UCSD-AML1 (cell line): ENCODE results near the gene ANKRD31.
"Not testable (repeated sequence)": the region's sequence is repeated elsewhere in the genome, so short reads cannot be mapped to it uniquely, and the experiment has no call there.

ENCODE experiments used
- DNase-seq: peaks from one replicate; lab custom pipeline; 2025; ENCODE audit not compliant: unreplicated experiment; lab: John Stamatoyannopoulos, UW

ANKRD31 gene

GRCh38 chr5:75161508-75161907, 75.2 kb downstream of the ANKRD31 start:
- not testable (repeated sequence) for DNase-seq

- DNase-seq: no peak
These were observed 80.1 kb downstream of the ANKRD31 start for GRCh38 chr5:75156585-75156984.

DNA sequence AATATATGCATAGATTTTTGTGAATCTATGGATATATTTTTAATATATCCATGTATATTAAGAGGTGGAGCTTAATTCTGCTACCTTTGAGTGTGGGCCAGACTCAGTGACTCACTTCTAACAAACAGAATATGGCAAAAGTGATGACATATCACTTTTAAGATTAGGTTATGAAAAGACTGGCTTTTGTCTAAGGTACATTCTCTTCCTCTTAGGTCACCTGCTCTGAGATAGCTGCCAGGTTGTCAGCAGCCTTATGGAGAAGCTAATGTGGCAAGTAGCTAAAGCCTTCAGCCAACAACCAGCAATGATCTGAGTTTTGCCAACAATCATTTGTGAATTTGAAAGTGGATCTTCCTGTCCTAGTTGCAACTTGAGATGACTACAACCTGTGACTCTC, 83.8 kb downstream of the ANKRD31 start:
- no peak for DNase-seq

- no peak for DNase-seq
These were observed 88.6 kb downstream of the ANKRD31 start for GRCh38 chr5:75148051-75148450.

GRCh38 chr5:75142566-75143136, 94.0 kb downstream of the ANKRD31 start:
- DNase-seq: no peak

GRCh38 chr5:75140277-75140676, 96.4 kb downstream of the ANKRD31 start:
- no peak for DNase-seq

- DNase-seq: no peak
These were observed 98.0 kb downstream of the ANKRD31 start for GRCh38 chr5:75138689-75139088.

- DNase-seq: no peak
These were observed 105.8 kb downstream of the ANKRD31 start for GRCh38 chr5:75130818-75131349.

DNA sequence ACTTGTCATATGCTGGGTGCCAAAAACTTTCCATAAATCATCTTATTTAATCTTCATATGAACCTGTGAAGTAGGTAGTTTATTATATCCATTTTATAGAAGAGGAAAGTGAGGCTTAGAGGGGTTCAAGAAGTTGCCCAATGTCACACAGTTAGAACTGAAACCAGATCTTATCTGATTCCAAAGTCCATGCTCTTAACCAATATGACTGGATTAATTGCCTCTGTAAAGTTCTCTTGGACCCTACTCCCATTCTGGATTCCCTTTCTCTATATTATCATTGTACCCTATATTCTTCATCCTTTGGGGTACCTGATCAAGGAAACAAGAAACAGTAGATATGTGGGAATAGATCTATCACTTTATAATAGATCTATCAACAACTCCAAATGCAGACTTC, 119.8 kb downstream of the ANKRD31 start:
- no peak for DNase-seq

DNA sequence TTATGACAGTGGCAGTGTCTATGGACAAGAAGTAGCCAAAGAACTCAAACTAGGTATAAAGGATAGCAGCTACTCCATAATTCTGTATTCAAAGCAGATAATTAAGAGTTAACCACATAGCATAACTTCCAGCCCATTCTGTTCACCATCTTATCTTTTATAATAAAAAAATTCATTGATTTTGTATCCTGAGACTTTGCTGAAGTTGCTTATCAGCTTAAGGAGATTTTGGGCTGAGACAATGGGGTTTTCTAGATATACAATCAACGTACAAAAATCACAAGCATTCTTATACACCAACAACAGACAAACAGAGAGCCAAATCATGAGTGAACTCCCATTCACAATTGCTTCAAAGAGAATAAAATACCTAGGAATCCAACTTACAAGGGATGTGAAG, 122.4 kb downstream of the ANKRD31 start:
- peak; percentile 9 for DNase-seq

DNA sequence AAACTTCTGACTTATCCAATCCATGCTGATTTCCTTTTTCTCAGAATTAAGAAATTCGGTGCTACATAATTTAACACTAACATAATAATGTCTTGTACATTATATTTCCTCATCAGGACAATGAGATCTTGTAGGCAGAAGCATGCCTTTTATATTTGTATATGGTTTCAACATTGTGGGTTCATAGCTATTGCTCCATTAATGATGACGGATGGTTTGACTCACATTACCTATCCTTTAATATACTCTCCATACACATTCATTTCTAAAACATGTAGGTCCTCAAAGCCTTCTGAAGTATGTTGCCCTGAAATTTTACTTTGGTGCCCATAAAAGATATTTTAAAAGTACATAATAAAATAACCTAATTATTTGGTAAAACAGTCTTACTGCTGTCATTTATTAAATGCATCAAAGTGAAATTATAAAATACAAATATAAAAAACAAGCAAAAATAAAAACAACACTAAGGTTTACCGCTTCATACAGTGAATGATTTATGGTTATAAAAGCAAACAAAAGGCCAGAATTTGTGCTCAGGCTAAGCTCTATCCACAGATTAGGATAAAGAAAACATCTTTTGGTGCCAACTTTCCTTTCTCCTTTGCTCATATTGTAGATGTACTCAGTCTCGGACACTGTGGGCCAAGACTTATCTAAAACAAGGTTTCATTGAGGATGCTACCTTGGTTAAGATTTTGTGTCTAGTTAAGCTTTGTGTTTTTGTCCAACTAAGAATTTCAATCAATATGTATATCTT, 123.1 kb downstream of the ANKRD31 start:
- no peak for DNase-seq

- DNase-seq: no peak
These were observed 127.6 kb downstream of the ANKRD31 start for GRCh38 chr5:75108931-75109596.

GRCh38 chr5:75108515-75108914, 128.2 kb downstream of the ANKRD31 start:
- DNase-seq: no peak

DNA sequence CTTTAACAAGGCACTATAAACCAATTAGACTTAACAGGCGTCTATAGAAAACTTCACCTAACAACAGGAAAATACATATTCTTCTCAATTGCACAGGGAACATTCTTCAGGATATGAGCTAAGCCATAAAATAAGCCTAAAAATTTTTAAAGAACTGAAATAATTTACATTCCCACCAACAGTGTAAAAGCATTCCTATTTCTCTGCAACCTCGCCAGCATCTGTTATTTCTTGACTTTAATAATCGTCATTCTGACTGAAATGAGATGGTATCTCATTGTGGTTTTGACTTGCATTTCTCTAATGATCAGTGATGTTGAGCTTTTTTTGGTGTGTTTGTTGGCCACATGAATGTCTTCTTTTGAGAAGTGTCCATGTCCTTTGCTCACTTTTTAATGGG, 140.7 kb downstream of the ANKRD31 start:
- DNase-seq: not testable (repeated sequence)

- no peak for DNase-seq
These were observed 145.1 kb downstream of the ANKRD31 start for GRCh38 chr5:75091597-75091996.

DNA sequence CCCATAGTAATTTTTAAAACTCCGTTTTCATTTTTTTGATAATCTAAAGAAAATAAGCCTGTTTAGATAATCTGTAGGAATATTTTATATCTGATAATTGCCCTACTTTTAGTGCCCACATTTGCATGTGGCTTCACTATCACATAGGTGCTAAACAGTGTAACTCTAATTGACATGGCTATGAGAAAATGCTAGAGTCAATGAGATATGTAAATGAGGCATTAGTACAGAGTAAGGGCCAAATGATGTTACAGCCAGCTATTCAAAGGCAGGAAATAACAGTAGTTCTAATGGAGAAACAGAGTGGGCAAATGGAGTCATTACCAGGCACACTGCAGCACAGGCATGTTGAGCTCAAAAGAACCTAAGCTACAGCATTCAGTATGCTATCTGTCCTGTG, 147.0 kb downstream of the ANKRD31 start:
- no peak for DNase-seq

GRCh38 chr5:75089137-75089536, 147.5 kb downstream of the ANKRD31 start:
- DNase-seq: no peak

DNA sequence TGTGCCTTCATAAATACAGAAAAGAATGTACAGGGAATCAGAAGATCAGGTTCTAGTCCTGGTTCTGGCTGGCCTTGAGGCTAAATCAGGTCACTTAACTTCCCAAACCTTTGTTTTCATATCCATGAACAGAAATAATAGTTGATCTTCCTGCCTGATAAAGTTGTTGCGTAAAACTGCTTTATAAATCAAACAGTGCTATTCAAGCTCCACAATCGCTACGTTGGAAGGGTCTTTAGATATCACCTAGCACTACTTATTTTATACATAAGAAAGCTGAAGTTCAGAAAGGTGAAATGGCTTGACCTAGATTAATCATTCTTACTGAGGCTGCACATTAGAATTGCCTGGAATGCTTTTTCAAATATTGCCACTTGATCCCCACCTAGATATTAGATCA, 148.0 kb downstream of the ANKRD31 start:
- no peak for DNase-seq

GRCh38 chr5:75081510-75081909, 155.2 kb downstream of the ANKRD31 start:
- no peak for DNase-seq

DNA sequence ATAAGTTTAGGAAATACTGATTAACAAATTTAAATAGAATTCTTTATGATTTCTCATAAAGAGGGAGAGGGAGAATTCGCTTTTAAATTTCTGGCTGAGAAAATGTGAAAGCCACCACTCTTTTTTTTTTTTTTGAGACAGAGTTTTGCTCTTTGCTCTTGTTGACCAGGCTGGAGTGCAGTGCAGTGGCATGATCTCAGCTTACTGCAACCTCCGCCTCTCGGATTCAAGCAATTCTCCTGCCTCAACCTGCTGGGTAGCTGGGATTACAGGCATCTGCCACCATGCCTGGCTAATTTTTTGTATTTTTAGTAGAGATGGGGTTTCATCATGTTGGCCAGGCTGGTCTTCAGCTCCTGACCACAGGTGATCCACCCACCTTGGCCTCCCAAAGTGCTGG, 157.3 kb downstream of the ANKRD31 start:
- DNase-seq: not testable (repeated sequence)

DNA sequence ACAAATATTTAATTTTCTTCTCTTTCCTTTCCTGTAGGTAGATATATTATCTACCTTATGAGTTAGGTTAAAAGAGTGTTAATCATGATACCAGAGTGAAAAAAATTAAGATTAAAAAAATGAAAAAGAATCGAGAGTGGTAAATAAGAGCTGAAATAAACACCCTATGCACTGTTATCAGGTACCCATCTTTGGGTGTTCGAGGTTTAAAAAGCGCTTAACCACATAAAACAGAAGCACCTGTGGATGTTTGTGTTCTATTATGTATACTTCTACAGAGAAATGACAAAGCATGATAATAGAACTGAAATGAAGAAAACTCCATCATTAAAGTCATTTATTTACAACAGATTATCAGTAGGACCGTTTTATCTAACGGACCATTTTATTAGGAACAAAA, 158.7 kb downstream of the ANKRD31 start:
- DNase-seq: no peak

DNA sequence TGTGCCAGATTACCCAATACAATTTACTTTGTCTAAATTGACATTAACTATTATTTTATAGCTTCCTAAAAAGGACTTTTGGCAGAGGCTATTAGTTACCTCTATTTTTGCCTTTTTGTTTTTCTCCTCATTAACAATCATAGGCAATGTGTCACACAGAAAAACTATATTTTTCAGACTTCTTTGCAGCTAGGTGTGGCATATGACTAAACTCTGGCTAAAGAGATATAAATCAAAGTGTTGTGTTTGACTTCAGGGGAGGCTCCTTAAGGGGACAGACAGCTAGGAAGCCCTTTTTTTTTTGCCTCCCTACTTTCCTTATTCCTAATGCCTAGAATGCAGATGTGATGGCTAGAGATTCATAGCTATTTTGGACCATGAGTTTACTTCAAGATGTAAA, 164.6 kb downstream of the ANKRD31 start:
- no peak for DNase-seq
